Transverse colon (tissue), 3 donors: ENCODE data around the gene RRM2.

Experiments
- EP300 ChIP-seq: sonication (generic); formaldehyde crosslinking; IDR thresholded peaks from one replicate; pipeline ENCODE4 v1.6.1; 2017; ENCODE audit warnings: antibody characterized with exemption, low read depth
- POLR2A ChIP-seq: fragments of 450-650 bp; IDR thresholded peaks from one replicate; pipeline ENCODE4 v1.6.1; 2016; ENCODE audit warnings: antibody characterized with exemption, mild to moderate bottlenecking, moderate library complexity
- TF ChIP-seq, protein P1 (sequence below), 5 experiments: fragments of 200-600 bp in 3 of 5; fragments of 450-650 bp in 2 of 5; sonication (generic) in 3 of 5; IDR thresholded peaks; 1 replicate in 2 of 5; 2 replicates in 3 of 5; pipeline ENCODE4 v1.5.1; 2016 to 2017; ENCODE audit warnings: antibody characterized with exemption in 5 of 5, inconsistent platforms in 3 of 5, mild to moderate bottlenecking in 2 of 5, moderate library complexity in 1 of 5

DNA sequence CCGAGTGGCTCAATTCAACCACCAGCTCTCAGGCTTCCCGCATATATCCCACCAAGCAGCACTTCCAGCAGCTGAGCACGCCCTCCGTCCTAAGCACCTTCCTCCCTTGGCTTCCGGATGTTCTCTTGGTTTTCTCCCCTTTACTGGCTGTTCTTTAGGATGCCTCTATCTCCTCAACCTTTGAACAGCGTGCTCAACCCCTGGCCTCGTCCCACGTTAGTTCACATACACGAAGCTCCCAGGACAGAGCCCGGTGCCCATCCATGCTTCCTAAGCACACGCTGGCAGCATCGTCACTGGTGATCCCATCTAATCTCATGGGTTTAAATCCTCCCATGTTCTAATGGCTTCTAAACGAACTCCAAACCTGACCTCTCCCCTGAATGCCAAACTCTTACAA is 46.0 kb upstream of the RRM2 start:
- TF ChIP-seq, protein P1, sequence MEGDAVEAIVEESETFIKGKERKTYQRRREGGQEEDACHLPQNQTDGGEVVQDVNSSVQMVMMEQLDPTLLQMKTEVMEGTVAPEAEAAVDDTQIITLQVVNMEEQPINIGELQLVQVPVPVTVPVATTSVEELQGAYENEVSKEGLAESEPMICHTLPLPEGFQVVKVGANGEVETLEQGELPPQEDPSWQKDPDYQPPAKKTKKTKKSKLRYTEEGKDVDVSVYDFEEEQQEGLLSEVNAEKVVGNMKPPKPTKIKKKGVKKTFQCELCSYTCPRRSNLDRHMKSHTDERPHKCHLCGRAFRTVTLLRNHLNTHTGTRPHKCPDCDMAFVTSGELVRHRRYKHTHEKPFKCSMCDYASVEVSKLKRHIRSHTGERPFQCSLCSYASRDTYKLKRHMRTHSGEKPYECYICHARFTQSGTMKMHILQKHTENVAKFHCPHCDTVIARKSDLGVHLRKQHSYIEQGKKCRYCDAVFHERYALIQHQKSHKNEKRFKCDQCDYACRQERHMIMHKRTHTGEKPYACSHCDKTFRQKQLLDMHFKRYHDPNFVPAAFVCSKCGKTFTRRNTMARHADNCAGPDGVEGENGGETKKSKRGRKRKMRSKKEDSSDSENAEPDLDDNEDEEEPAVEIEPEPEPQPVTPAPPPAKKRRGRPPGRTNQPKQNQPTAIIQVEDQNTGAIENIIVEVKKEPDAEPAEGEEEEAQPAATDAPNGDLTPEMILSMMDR (IDR thresholded peaks at IDR 0.05): no peak
- TF ChIP-seq POLR2A: no peak
- TF ChIP-seq EP300: no peak
